Pancreas (tissue), 10 donors: ENCODE data around the gene SMCP. TPM values are rescaled to one million over a fixed set of nuclear protein-coding genes. Genes with fewer than 3 reads are reported as not detected.
A peak's percentile ranks its signal among the peaks of the same experiment; 100 is the strongest.

Source experiments
- ATAC-seq, 4 donors: fragments of 200-7000 bp; cut with Tn5 transposase; one replicate each; pipeline versions ENCODE4 v1.8.0 to v1.9.1; 2020; ENCODE audit warnings: mild to moderate bottlenecking in 4 of 4, moderate library complexity in 4 of 4
- DNase-seq, 6 donors: peaks; one replicate each; pipeline ENCODE4 v3.0.0-alpha.2; 2020
- FAIRE-seq: peaks from 2 replicates; lab custom pipeline; 2012; peaks lifted over from hg19 to GRCh38; lab: Jason Lieb, UNC
- H3K27ac ChIP-seq, 4 donors: fragments of 200-600 bp; sonication (generic); 1 replicate in 3 of 4; 2 replicates in 1 of 4; pipeline versions ENCODE4 v1.5.0 to v1.8.0; 2020
- H3K27me3 ChIP-seq, 4 donors: fragments of 200-600 bp; one replicate each; pipeline ENCODE4 v1.8.0; 2021
- H3K36me3 ChIP-seq, 3 donors: fragments of 200-600 bp; sonication (generic) in 1 of 3; one replicate each; pipeline versions ENCODE4 v1.5.0 to v1.8.0; 2020 to 2021
- H3K4me1 ChIP-seq, 3 donors: fragments of 200-600 bp; one replicate each; pipeline ENCODE4 v1.8.0; 2021
- H3K4me3 ChIP-seq, 4 donors: fragments of 200-600 bp; sonication (generic) in 2 of 4; one replicate each; pipeline versions ENCODE4 v1.5.0 to v1.8.0; 2020 to 2021
- H3K9me3 ChIP-seq, 4 donors: fragments of 200-600 bp; one replicate each; pipeline ENCODE4 v1.8.0; 2021
- CTCF ChIP-seq, 4 donors: fragments of 200-600 bp; sonication (generic) in 3 of 4; IDR thresholded peaks; one replicate each; pipeline versions ENCODE4 v1.5.0 to v1.8.0; 2021; ENCODE audit warnings: antibody characterized with exemption in 4 of 4
- WGBS, 2 donors: extraction: QIAGEN DNeasy Blood & Tissue Kit; methylation state at CpG; one replicate each; pipeline ENCODE4 v1.1.7; 2013; 5-methylcytosine and 5-hydroxymethylcytosine counted together
- intact Hi-C, 3 donors: fragments of 100-400 bp; cut with DNase I; formaldehyde crosslinking; loops; one replicate each; pipeline versions ENCODE4 v1.11.1 to v1.14.2; 2022
- polyA plus RNA-seq, 2 donors: library from polyadenylated mRNA; stranded (reverse); fragments of 200-250 nt; gene quantifications; one replicate each; pipeline ENCODE4 v1.2.3, GENCODE V29; 2013
- total RNA-seq, 6 donors: library from RNA; stranded (reverse); fragmentation: NEBNext Ultra II Directional in 4 of 6; extraction: Animal tissue kit (Norgen Biotek cat#: 25700) in 4 of 6; gene quantifications; one replicate each; pipeline versions ENCODE4 v1.2.1 to v1.2.4, GENCODE V29; 2021 to 2023
- donor health status: healthy with polysubstance abuse.
- donor health status: DM: no; HTN: no; CAD: no; lungs with moderate emphysema.
- donor health status: DM: no; HTN: no; CAD: no.
- donor health status: control.
- donor health status: control.
- donor health status: Bipolar disorder and iron deficiency.
- donor health status: DM: yes; HTN: yes; CAD: no.
- donor health status: DM: no; HTN: no; CAD: no.
- donor health status: DM: no; HTN: no; CAD: no.
- donor health status: DM: yes; HTN: yes; CAD: no.

The SMCP gene
- total and polyA plus RNA-seq, 8 donors, result not detected

- ATAC-seq, result no peak
- Histone ChIP-seq H3K36me3 (no peaks in the 10 kb centered on the region), H3K4me3 (no peak overlapping the region), H3K27me3 (peaks cover 0 to 7% (median 0%) of the 10 kb centered on the region in 4 donors), H3K27ac (no peak overlapping the region), H3K4me1 (no peaks in the 10 kb centered on the region), H3K9me3 (no peaks in the 10 kb centered on the region)
- FAIRE-seq, result no peak
- WGBS, 2 donors, result 24 to 37% methylated on average over 1 of the region's 1 CpG
- TF ChIP-seq CTCF (IDR thresholded peaks at IDR 0.05), result no peak
- no peak for DNase-seq
- intact Hi-C loops, result loop anchor here in 1 of 3 donors (5.0 kb wide), 1 partner anchor 285 kb away; no protein-coding TSS in a partner anchor
These were observed 34.3 kb downstream of the SMCP start for GRCh38 chr1:152912471-152912870.

DNA sequence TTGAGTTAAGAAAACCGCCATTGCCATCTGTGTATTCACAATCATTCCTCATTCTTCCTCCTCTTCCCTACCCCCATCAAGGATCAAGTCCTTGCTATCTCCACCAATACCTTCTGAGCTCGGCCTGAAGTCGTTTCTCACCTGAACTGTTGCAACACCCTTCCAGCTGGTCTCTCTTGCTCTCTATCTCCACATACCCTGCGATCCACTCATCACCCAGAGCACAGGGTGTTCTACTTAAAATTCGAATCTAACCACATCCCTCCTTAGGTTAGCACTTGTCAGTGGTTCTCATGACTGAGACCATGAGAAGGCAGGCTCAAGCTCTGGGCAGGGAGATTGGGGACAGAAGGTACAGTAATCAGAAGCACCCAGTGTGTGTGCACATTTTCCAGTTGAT is 34.8 kb downstream of the SMCP start:
- Histone ChIP-seq H3K36me3 (no peaks in the 10 kb centered on the region), H3K27me3 (peaks cover 0 to 7% (median 0%) of the 10 kb centered on the region in 4 donors), H3K4me1 (no peaks in the 10 kb centered on the region), H3K9me3 (no peaks in the 10 kb centered on the region), H3K27ac (no peak overlapping the region), H3K4me3 (no peak overlapping the region)
- ATAC-seq (no peak), FAIRE-seq (no peak), DNase-seq (no peak)
- intact Hi-C loops, result loop anchor here in 1 of 3 donors (5.0 kb wide), 1 partner anchor 284 kb away; no protein-coding TSS in a partner anchor
- TF ChIP-seq CTCF (IDR thresholded peaks at IDR 0.05), result no peak
- 36 to 40% methylated on average over 5 of the region's 5 CpGs for WGBS, 2 donors

- Histone ChIP-seq H3K4me3 (no peak overlapping the region), H3K9me3 (no peaks in the 10 kb centered on the region), H3K36me3 (no peaks in the 10 kb centered on the region), H3K27me3 (no peaks in the 10 kb centered on the region), H3K27ac (no peak overlapping the region), H3K4me1 (no peaks in the 10 kb centered on the region)
- ATAC-seq (peak in 2 of 4 donors; percentile 75 to 86), FAIRE-seq (no peak), DNase-seq (peak in 1 of 6 donors; percentile 32)
- intact Hi-C loops, result no loop called here
- WGBS, 2 donors, result 6 to 11% methylated on average over 3 of the region's 3 CpGs
- peak in 1 of 4 donors; percentile 25 for TF ChIP-seq CTCF (IDR thresholded peaks at IDR 0.05)
These were observed 39.7 kb downstream of the SMCP start for GRCh38 chr1:152917794-152918193.

DNA sequence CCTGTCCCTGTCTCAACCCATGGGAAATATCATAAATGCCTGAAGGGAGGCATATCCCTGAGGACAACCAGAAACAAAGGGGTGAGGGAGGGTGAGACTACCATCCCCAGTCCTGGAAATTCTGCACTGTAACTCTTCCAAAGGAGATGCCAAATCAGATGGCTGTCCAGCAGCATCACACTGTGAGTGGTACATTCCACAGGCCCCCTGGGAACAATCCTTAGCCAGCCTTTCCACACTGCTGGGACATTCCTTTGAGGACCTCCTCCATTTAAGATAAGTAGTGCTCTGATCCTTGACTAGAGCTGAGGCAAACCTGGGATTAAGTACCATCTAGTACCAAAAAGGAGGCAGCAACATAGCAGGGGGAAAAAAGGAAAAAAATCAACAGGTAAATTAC is 40.9 kb downstream of the SMCP start:
- Histone ChIP-seq H3K9me3 (no peaks in the 10 kb centered on the region), H3K27me3 (no peaks in the 10 kb centered on the region), H3K4me1 (no peaks in the 10 kb centered on the region), H3K27ac (no peak overlapping the region), H3K36me3 (no peaks in the 10 kb centered on the region), H3K4me3 (no peak overlapping the region)
- DNase-seq (no peak), ATAC-seq (no peak), FAIRE-seq (no peak)
- intact Hi-C loops, result no loop called here
- TF ChIP-seq CTCF (IDR thresholded peaks at IDR 0.05), result no peak

GRCh38 chr1:152924191-152924590 is 46.1 kb downstream of the SMCP start:
- TF ChIP-seq CTCF (IDR thresholded peaks at IDR 0.05), result no peak
- no peak overlapping the region for H3K27ac ChIP-seq
- intact Hi-C loops, result no loop called here

More at GRCh38 chr1:152924191-152924590, 46.1 kb downstream of the SMCP start:
- Histone ChIP-seq H3K4me1 (no peaks in the 10 kb centered on the region), H3K36me3 (no peaks in the 10 kb centered on the region), H3K9me3 (no peaks in the 10 kb centered on the region), H3K27me3 (peaks cover 0 to 3% (median 0%) of the 10 kb centered on the region in 4 donors), H3K4me3 (no peak overlapping the region)
- FAIRE-seq (no peak), ATAC-seq (no peak), DNase-seq (no peak)
- 31 to 33% methylated on average over 2 of the region's 2 CpGs for WGBS, 2 donors
